IMR-90 (cell line): ENCODE results near the gene KIAA1586.

ENCODE experiments used
- POLR2A ChIP-seq: IDR thresholded peaks from 2 replicates; pipeline ENCODE4 v1.6.1; 2012; ENCODE audit warnings: mild to moderate bottlenecking, low read depth, low read length
- RAD21 ChIP-seq: IDR thresholded peaks from 2 replicates; pipeline ENCODE4 v1.6.1; 2012; ENCODE audit warnings: low read length, improper control_type of control experiment

DNA sequence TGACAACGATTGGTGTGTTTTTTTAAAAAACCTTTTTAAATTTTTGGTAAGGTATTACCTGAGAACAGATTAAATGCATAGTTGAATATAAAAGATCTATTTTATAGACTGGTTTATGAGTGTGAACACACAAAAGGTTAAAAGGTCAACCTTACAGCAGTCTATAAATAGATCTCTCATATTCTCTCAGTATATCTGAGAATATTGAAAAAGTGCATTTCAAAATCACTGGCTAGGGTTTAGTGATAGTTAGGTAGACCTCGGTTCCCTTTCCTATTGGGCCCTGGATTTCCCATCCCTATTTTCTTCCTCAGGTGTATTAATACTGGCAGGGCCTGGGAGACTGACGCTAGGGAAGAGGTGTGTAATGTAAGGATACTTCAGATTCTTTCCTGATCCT, 42.8 kb downstream of the KIAA1586 start:
- TF ChIP-seq POLR2A (no peak), RAD21 (no peak)
